HUES64 (cell line): Measurements from ENCODE around the gene SYCP1.

Experiments
- H3K27ac ChIP-seq: 2 replicates; pipeline ENCODE4 v1.7.0; 2013; ENCODE audit warnings: low read depth, low read length, inconsistent platforms
- H3K27me3 ChIP-seq: 2 replicates; pipeline ENCODE4 v1.6.1; 2013; ENCODE audit warnings: mild to moderate bottlenecking, low read length; ENCODE audit not compliant: insufficient read depth
- H3K36me3 ChIP-seq: 2 replicates; pipeline ENCODE4 v1.6.1; 2013; ENCODE audit warnings: mild to moderate bottlenecking, low read length; ENCODE audit not compliant: insufficient read depth
- H3K4me1 ChIP-seq: 2 replicates; pipeline ENCODE4 v1.6.1; 2013; ENCODE audit warnings: mild to moderate bottlenecking, low read length, moderate library complexity; ENCODE audit not compliant: insufficient read depth
- H3K4me3 ChIP-seq: 2 replicates; pipeline ENCODE4 v1.5.1; 2013; ENCODE audit warnings: mild to moderate bottlenecking, low read length, moderate library complexity
- H3K9ac ChIP-seq: 2 replicates; pipeline ENCODE4 v1.6.1; 2013; ENCODE audit warnings: mild to moderate bottlenecking, low read depth, low read length
- H3K9me3 ChIP-seq: 2 replicates; pipeline ENCODE4 v1.6.1; 2013; ENCODE audit warnings: low read depth, low read length; ENCODE audit not compliant: insufficient read depth
- WGBS: fragments of 150-250, 120-280 bp; methylation state at CpG from one replicate; pipeline ENCODE4 v1.1.7; 2013; ENCODE audit warnings: missing lambda C conversion rate; 5-methylcytosine and 5-hydroxymethylcytosine counted together

SYCP1 gene

DNA sequence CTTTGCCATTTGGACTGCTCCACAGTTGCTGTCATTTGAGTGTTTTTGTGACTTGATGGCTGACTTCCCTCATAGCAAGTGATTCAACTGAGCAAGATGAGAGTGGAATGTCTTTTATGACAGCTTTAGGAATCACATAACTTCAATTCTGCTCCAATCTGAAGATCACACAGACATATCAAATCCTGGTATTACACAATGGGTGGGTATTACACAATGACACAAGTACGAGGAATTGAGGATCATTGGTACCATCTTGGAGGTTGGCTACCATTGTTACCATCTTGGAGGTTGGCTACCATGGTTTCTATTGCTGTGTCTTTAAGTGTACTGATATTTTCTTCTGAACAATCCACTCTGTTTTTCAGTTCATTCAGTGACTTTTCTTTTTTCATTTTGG lies 166.5 kb downstream of the SYCP1 start:
- Histone ChIP-seq H3K4me3 (no peak overlapping the region), H3K4me1 (no peaks in the 10 kb centered on the region), H3K9ac (no peak overlapping the region), H3K27ac (no peak overlapping the region), H3K9me3 (peaks cover 4% of the 10 kb centered on the region; the same call in 1 of the 2 replicates), H3K27me3 (no peaks in the 10 kb centered on the region), H3K36me3 (no peaks in the 10 kb centered on the region)
- WGBS = 93% methylated on average over 1 of the region's 1 CpG

DNA sequence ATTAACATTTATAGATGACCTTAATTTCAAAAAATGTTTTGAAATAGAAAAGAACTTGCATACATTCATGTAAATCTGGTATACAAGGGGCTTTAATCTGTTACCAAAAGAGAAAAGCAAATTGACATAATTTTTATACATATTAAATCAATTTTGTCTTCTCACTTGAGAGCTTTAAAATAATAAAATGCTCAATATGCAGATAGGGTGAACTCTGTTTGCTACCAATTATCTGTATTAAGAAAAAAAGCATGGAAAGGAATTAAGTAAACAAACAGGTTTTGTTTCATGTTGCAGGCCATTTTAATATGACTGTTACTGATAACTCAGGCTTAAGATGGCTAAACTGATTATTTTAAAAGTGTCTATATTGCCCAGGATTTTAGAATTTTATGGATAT lies 168.9 kb downstream of the SYCP1 start:
- H3K9ac ChIP-seq = no peak overlapping the region
- peaks cover 4% of the 10 kb centered on the region; the same call in 1 of the 2 replicates for H3K9me3 ChIP-seq
- no peak overlapping the region for H3K4me3 ChIP-seq
- no peaks in the 10 kb centered on the region for H3K27me3 ChIP-seq
- H3K27ac ChIP-seq = no peak overlapping the region
- no peaks in the 10 kb centered on the region for H3K4me1 ChIP-seq
- no peaks in the 10 kb centered on the region for H3K36me3 ChIP-seq

DNA sequence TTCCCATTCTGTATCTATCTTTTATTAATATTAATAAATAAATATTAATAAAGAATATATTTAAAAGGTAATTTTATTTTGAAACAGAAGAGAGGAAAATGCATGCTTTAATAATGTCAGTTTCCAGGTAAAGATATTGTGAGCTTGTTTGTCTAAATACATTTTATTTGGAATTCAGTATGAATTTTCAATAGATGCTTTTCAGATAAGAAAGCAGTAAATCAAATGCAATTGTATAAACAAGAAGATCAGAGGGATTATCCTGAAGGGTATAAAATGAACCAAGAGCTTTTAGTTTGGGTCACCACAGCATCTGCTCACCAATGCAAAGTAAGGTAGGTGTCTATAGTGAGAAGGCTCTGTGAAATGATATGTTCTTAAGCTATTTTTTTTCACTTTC lies 174.9 kb downstream of the SYCP1 start, which contains the start of gene TSHB:
TSHB (plus strand) TSS at position 301 of the 400 bp plus-strand sequence. CDS start 3,537 bp downstream, outside the sequence.
- no peak within 1 kb of the TSS for H3K9ac ChIP-seq
- H3K36me3 ChIP-seq = no peaks in the 10 kb centered on the region
- no peak within 1 kb of the TSS for H3K27ac ChIP-seq
- no peaks in the 10 kb centered on the region for H3K4me1 ChIP-seq
- H3K9me3 ChIP-seq = no peaks in the 10 kb centered on the region
- no peaks in the 10 kb centered on the region for H3K27me3 ChIP-seq
- no peak within 1 kb of the TSS for H3K4me3 ChIP-seq

DNA sequence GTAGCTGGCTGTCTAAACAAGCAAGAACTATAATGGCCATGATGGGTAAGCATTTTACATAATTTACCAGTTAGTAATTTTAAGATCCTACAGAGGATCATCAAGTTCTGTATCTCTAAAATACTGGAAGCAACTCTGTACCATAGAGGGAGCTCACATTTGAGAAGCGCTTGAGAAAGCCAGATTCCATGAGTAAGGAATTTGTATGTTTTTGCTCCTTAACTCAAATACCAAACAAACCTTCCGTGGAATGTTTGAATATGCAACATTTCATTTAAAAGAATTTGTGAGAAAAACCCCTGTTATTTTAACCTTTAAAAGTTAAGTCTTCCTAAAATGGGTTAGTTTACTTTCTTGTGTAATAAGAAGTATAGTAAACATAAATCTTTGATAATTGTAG lies 176.9 kb downstream of the SYCP1 start:
- no peaks in the 10 kb centered on the region for H3K4me1 ChIP-seq
- H3K27me3 ChIP-seq = no peaks in the 10 kb centered on the region
- H3K4me3 ChIP-seq = no peak overlapping the region
- H3K9me3 ChIP-seq = no peaks in the 10 kb centered on the region
- no peak overlapping the region for H3K27ac ChIP-seq
- H3K9ac ChIP-seq = no peak overlapping the region
- H3K36me3 ChIP-seq = no peaks in the 10 kb centered on the region
- WGBS = no CpG with 5 or more reads among the region's 2 CpGs

DNA sequence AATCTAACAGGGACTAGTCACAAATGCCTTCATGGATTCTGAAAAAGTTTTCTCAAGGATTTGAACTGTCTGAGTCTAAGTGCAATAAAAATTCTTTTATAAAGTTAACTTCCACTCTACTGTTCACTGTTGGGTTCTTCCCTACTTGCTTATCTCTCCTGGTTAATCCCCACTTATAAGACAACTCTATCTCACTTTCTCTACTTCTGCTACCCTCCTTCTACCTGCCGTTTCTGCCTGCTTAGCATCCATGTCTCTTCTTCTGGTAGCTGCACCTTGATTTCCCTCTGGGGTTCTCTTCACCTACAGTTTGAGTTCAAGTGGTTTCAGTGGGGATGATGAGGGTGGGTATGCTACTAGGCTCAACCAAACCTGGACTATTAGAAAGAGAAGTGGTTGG lies 181.0 kb downstream of the SYCP1 start:
- Histone ChIP-seq H3K9ac (no peak overlapping the region), H3K4me3 (no peak overlapping the region), H3K4me1 (peaks cover 4% of the 10 kb centered on the region; the same call in 1 of the 2 replicates), H3K27me3 (no peaks in the 10 kb centered on the region), H3K36me3 (no peaks in the 10 kb centered on the region), H3K27ac (no peak overlapping the region), H3K9me3 (no peaks in the 10 kb centered on the region)
- WGBS = 89% methylated on average over 1 of the region's 1 CpG

DNA sequence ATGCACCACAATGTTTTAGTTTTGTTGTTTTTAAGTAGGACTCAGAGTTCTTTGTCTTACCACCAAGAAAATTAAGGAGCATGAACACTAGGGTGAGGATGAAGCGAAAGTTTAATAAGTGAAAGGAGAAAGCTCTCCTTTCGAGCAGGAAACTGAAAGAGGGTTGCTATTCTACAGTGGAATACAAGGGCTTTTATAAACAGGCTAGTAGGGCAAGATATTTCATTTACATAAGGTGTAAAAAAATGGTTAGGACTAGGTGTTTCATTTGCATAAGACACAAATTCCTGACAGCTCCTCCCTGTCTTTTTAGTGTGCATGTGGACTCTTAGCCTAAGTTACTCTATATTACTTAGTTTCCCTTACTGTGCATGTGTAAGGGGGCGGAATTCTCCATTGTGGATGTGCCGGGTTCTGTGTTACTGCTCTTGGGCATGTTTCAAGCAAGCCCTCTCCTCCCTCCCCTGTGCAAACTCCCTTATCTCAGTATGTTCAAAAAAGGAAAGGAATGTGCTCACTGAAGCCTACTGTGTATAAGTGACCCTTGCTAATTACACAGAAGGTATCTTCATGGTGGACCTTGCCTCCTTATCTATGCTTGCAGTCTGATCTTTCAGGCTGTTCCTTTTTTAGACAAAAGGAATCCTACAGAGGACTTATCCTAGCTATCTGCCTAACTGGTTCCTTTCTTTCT lies 182.3 kb downstream of the SYCP1 start:
- 96% methylated on average over 4 of the region's 4 CpGs for WGBS
- Histone ChIP-seq H3K4me1 (peaks cover 4% of the 10 kb centered on the region; the same call in 1 of the 2 replicates), H3K27me3 (no peaks in the 10 kb centered on the region), H3K36me3 (no peaks in the 10 kb centered on the region), H3K9ac (no peak overlapping the region), H3K27ac (no peak overlapping the region), H3K9me3 (no peaks in the 10 kb centered on the region), H3K4me3 (no peak overlapping the region)

DNA sequence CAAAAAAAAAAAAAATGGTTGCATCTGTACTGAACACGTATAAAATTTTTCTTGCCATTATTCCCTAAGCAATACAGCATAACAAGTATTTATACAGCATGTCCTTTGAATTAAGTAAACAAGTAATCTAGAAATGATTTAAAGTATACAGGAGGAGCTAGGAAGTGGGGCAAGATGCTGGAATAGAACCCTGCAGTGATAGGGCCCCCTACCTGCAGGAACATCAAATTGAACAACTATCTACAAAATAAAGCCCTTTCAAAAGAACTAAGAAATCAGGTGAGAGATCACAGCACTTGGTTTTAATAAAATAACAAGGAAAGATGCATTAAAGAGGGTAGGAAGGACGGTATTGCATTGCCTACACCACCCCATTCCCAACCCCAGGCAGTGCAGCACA lies 185.8 kb downstream of the SYCP1 start:
- H3K4me3 ChIP-seq = no peak overlapping the region
- no CpG with 5 or more reads among the region's 2 CpGs for WGBS
- H3K36me3 ChIP-seq = no peaks in the 10 kb centered on the region
- no peaks in the 10 kb centered on the region for H3K9me3 ChIP-seq
- peaks cover 4% of the 10 kb centered on the region; the same call in 1 of the 2 replicates for H3K4me1 ChIP-seq
- H3K27me3 ChIP-seq = no peaks in the 10 kb centered on the region
- H3K9ac ChIP-seq = no peak overlapping the region
- H3K27ac ChIP-seq = no peak overlapping the region

DNA sequence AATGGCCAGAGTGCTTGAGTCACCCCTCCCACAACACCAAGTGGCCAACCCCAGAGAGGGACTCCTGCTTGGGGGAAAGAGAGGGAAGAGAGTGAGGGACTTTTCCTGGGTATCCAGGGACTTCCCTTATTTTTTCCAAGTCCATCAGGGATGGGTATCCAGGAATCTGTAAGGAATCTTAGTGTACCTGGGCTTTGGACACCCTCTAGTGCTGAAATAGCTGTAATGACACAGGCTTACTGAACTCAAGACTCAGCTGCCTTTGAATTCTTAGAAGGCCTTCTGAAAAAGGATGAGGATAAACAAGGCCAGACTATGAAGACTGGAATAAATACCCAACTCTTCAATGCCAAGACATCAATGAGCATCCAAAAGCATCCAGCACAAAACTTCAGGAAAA lies 187.0 kb downstream of the SYCP1 start:
- H3K4me1 ChIP-seq = peaks cover 4% of the 10 kb centered on the region; the same call in 1 of the 2 replicates
- H3K9ac ChIP-seq = no peak overlapping the region
- H3K27me3 ChIP-seq = no peaks in the 10 kb centered on the region
- no peak overlapping the region for H3K4me3 ChIP-seq
- no peaks in the 10 kb centered on the region for H3K9me3 ChIP-seq
- H3K27ac ChIP-seq = no peak overlapping the region
- no peaks in the 10 kb centered on the region for H3K36me3 ChIP-seq
